ENCODE data around the gene CALCA.
"Not testable (repeated sequence)": the region's sequence is repeated elsewhere in the genome, so short reads cannot be mapped to it uniquely, and the experiment has no call there.

The CALCA gene

GRCh38 chr11:14971865-14972580 is at the start of gene CALCA:
CALCA (minus strand) TSS chr11:14972351; CDS start chr11:14971192, 1,159 bp downstream.
- DNase-seq (ENCODE audit: low read depth), result no peak

- no peak for DNase-seq (ENCODE audit: low read depth)
Observed at GRCh38 chr11:15016200-15016599, 44.0 kb upstream of the CALCA start.

- no peak for DNase-seq (ENCODE audit: low read depth)
Observed at GRCh38 chr11:15011776-15012345, 39.7 kb upstream of the CALCA start.

GRCh38 chr11:15010865-15011264 is 38.7 kb upstream of the CALCA start:
- no peak for DNase-seq (ENCODE audit: low read depth)

- DNase-seq (ENCODE audit: low read depth), result no peak
Observed at GRCh38 chr11:15006139-15006759, 34.1 kb upstream of the CALCA start.

GRCh38 chr11:14988133-14988532 is 16.0 kb upstream of the CALCA start:
- not testable (repeated sequence) for DNase-seq (ENCODE audit: low read depth)

GRCh38 chr11:14981507-14981906 is 9.4 kb upstream of the CALCA start:
- no peak for DNase-seq (ENCODE audit: low read depth)

- no peak for DNase-seq (ENCODE audit: low read depth)
Observed at GRCh38 chr11:14980854-14981253, 8.7 kb upstream of the CALCA start.

- no peak for DNase-seq (ENCODE audit: low read depth)
Observed at GRCh38 chr11:14977101-14977880, 5.1 kb upstream of the CALCA start.

GRCh38 chr11:14975252-14975587 is 3.1 kb upstream of the CALCA start:
- DNase-seq (ENCODE audit: low read depth), result no peak

GRCh38 chr11:14974515-14975251 is 2.5 kb upstream of the CALCA start:
- DNase-seq (ENCODE audit: low read depth), result peak; percentile 25

- DNase-seq (ENCODE audit: low read depth), result no peak
Observed at GRCh38 chr11:14973621-14974514, 1.7 kb upstream of the CALCA start.

GRCh38 chr11:14972581-14973495 is 687 bp upstream of the CALCA start:
- no peak for DNase-seq (ENCODE audit: low read depth)

- no peak for DNase-seq (ENCODE audit: low read depth)
Observed at GRCh38 chr11:14969901-14970323, 2.2 kb downstream of the CALCA start.

GRCh38 chr11:14967581-14968243 is 4.4 kb downstream of the CALCA start:
- DNase-seq (ENCODE audit: low read depth), result no peak

- no peak for DNase-seq (ENCODE audit: low read depth)
Observed at GRCh38 chr11:14956111-14956510, 16.0 kb downstream of the CALCA start.

GRCh38 chr11:14954581-14954980 is 17.6 kb downstream of the CALCA start:
- DNase-seq (ENCODE audit: low read depth), result no peak

GRCh38 chr11:14953904-14954303 is 18.2 kb downstream of the CALCA start:
- no peak for DNase-seq (ENCODE audit: low read depth)

GRCh38 chr11:14949437-14950147 is 22.6 kb downstream of the CALCA start:
- no peak for DNase-seq (ENCODE audit: low read depth)

Measured in stimulated activated CD8-positive, alpha-beta memory T cell treated with anti-CD3 and anti-CD28 coated beads, Interleukin-12 subunit alpha, Interleukin-12 subunit beta, amount 100 ng/mL, for 1 hour (primary cell).